GM12878 (cell line): ENCODE results near the gene WNT9A. TPM values are rescaled to one million over a fixed set of nuclear protein-coding genes. Genes with fewer than 3 reads are reported as not detected.

Source experiments
- ATAC-seq: fragments of 200-7000 bp; cut with Tn5 transposase; 3 replicates; pipeline ENCODE4 v1.9.1; 2020; ENCODE audit warnings: mild to moderate bottlenecking, moderate library complexity
- BruUV-seq: library from RNA; stranded (reverse); fragments of 400-500 nt; replicated peaks from 2 replicates; lab custom pipeline; 2021; lab: Mats Ljungman, UMichigan
- CTCF ChIA-PET: fragments of 300-600 bp; sonication (Branson Sonifier 250); formaldehyde crosslinking; extraction: SDS; loops from one replicate; lab custom pipeline; 2021; ENCODE audit warnings: inconsistent platforms; lab: Yijun Ruan, JAX
- POLR2A ChIA-PET: fragments of 350-600 bp; formaldehyde crosslinking; extraction: SDS; loops from one replicate; lab custom pipeline; 2021; ENCODE audit warnings: inconsistent platforms; lab: Charles Lee
- RAD21 ChIA-PET: fragments of 300-600 bp; sonication (Branson Sonifier 250); formaldehyde crosslinking; loops from one replicate; lab custom pipeline; 2023; ENCODE audit warnings: antibody characterized with exemption; ENCODE audit not compliant: unreplicated experiment; lab: Charles Lee
- SMC1A ChIA-PET: fragments of 300-600 bp; sonication (Branson Sonifier 250); formaldehyde crosslinking; loops from one replicate; lab custom pipeline; 2023; ENCODE audit not compliant: unreplicated experiment, uncharacterized antibody; lab: Charles Lee
- DNase-seq: peaks from one replicate; pipeline ENCODE4 v3.0.0-alpha.2; 2011; ENCODE audit warnings: low read depth, low spot score
- FAIRE-seq: peaks from 3 replicates; lab custom pipeline; 2011; peaks lifted over from hg19 to GRCh38; lab: Jason Lieb, UNC
- H2AFZ ChIP-seq: 2 replicates; pipeline ENCODE4 v1.6.0; 2011; ENCODE audit warnings: low read depth, low read length, control low read depth; ENCODE audit not compliant: control insufficient read depth
- H3K27ac ChIP-seq: 2 replicates; pipeline ENCODE4 v1.5.1; 2011; ENCODE audit warnings: control low read depth; ENCODE audit not compliant: control insufficient read depth, insufficient read depth
- H3K27me3 ChIP-seq, 2 experiments: replicated peaks in 1 of 2; 2 replicates each; pipeline versions ENCODE4 v1.6.0 to v1.6.1; 2011; ENCODE audit warnings: low read length in 1 of 2; ENCODE audit not compliant: control insufficient read depth in 2 of 2, insufficient read depth in 2 of 2
- H3K36me3 ChIP-seq, 2 experiments: 2 replicates each; pipeline ENCODE4 v1.5.1; 2011; ENCODE audit warnings: low read length in 1 of 2; ENCODE audit not compliant: control insufficient read depth in 2 of 2, insufficient read depth in 2 of 2
- H3K4me1 ChIP-seq: 2 replicates; pipeline ENCODE4 v1.6.1; 2011; ENCODE audit warnings: mild to moderate bottlenecking, low read length, moderate library complexity, mixed read lengths; ENCODE audit not compliant: control insufficient read depth, insufficient read depth
- H3K4me2 ChIP-seq: 2 replicates; pipeline ENCODE4 v1.6.0; 2011; ENCODE audit warnings: control low read depth; ENCODE audit not compliant: control insufficient read depth, insufficient read depth
- H3K4me3 ChIP-seq: fragments of 200-600 bp; sonication (generic); 2 replicates; pipeline ENCODE4 v1.5.1; 2016
- H3K79me2 ChIP-seq: 2 replicates; pipeline ENCODE4 v1.6.0; 2011; ENCODE audit warnings: low read length; ENCODE audit not compliant: control insufficient read depth, insufficient read depth
- H3K9ac ChIP-seq: 2 replicates; pipeline ENCODE4 v1.8.0; 2011; ENCODE audit warnings: low read length, control low read depth, mixed read lengths; ENCODE audit not compliant: control insufficient read depth, insufficient read depth
- H3K9me3 ChIP-seq: replicated peaks from 3 replicates; pipeline ENCODE4 v1.5.1; 2011; ENCODE audit warnings: mild to moderate bottlenecking, low read length; ENCODE audit not compliant: control insufficient read depth, insufficient read depth
- H4K20me1 ChIP-seq: 2 replicates; pipeline ENCODE4 v1.6.0; 2011; ENCODE audit not compliant: control insufficient read depth, insufficient read depth
- CEBPZ ChIP-seq: fragments of 150-350 bp; IDR thresholded peaks from 2 replicates; pipeline ENCODE4 v1.6.1; 2016; ENCODE audit warnings: low read depth, low read length
- E4F1 ChIP-seq: fragments of 450-650 bp; IDR thresholded peaks from 2 replicates; pipeline ENCODE4 v1.6.1; 2018; ENCODE audit warnings: borderline replicate concordance, mild to moderate bottlenecking; ENCODE audit not compliant: partially characterized antibody
- MXI1 ChIP-seq: fragments of 150-350 bp; IDR thresholded peaks from 2 replicates; pipeline ENCODE4 v1.6.1; 2011; ENCODE audit warnings: low read depth, mild to moderate bottlenecking, inconsistent platforms, low read length, improper control_type of control experiment
- NFXL1 ChIP-seq: fragments of 450-650 bp; IDR thresholded peaks from 2 replicates; pipeline ENCODE4 v1.6.1; 2017; ENCODE audit warnings: antibody characterized with exemption, mild to moderate bottlenecking, borderline replicate concordance
- NKRF ChIP-seq: fragments of 450-650 bp; conservative IDR thresholded peaks from 2 replicates; pipeline ENCODE4 v1.6.1; 2017; ENCODE audit warnings: mild to moderate bottlenecking, moderate library complexity
- NR2F1 ChIP-seq: fragments of 450-650 bp; conservative IDR thresholded peaks from 2 replicates; pipeline ENCODE4 v1.6.1; 2017; ENCODE audit warnings: mild to moderate bottlenecking
- RFX5 ChIP-seq: IDR thresholded peaks from 2 replicates; pipeline ENCODE4 v1.6.1; 2011; ENCODE audit warnings: low read depth, low read length, improper control_type of control experiment
- TCF12 ChIP-seq: IDR thresholded peaks from 2 replicates; pipeline ENCODE4 v1.6.1; 2011; ENCODE audit warnings: low read depth, mild to moderate bottlenecking, low read length
- WGBS: methylation state at CpG from one replicate; pipeline ENCODE4 v1.1.6; 2016; ENCODE audit warnings: low lambda C conversion rate; ENCODE audit not compliant: insufficient replicate concordance, insufficient coverage; ENCODE audit errors: missing lambda C conversion rate; 5-methylcytosine and 5-hydroxymethylcytosine counted together
- in situ Hi-C: fragments of 300-500 bp; cut with MboI; formaldehyde crosslinking; loops from 9 replicates; pipeline ENCODE4 v1.14.3; 2018; ENCODE audit warnings: mixed read lengths
- intact Hi-C: fragments of 100-400 bp; cut with micrococcal nuclease; formaldehyde crosslinking; loops from one replicate; pipeline ENCODE4 v1.14.2; 2022; ENCODE audit not compliant: unreplicated experiment
- polyA plus RNA-seq, 11 experiments: library from polyadenylated mRNA; depleted of rRNA in 4 of 11; unstranded in 6 of 11; stranded (reverse) in 5 of 11; fragments of >200 nt; fragmentation: Nextera tagmentation in 4 of 11; fragmentation: Illumina TruSeq in 1 of 11; extraction: Ambion mirVana in 4 of 11; extraction: Trizol in 1 of 11; gene quantifications; 1 replicate in 1 of 11; 2 replicates in 10 of 11; pipeline versions ENCODE4 v1.2.1 to v1.2.3, GENCODE V29; 2011 to 2016; ENCODE audit warnings: inconsistent platforms in 2 of 11, missing spikeins in 2 of 11, low read depth in 1 of 11
- total RNA-seq, 4 experiments: library from RNA; depleted of rRNA in 3 of 4; stranded (reverse); fragments of >200 nt in 3 of 4; fragmentation: Illumina TruSeq in 1 of 4; extraction: Trizol in 1 of 4; gene quantifications; 2 replicates each; pipeline versions ENCODE4 v1.2.1 to v1.2.3, GENCODE V29; 2013 to 2021

The WNT9A gene
- total and polyA plus RNA-seq, 10 of the 15 experiments (the other 5 are each of a cell fraction or from before 2014, with no cell fraction given): not detected

- TF ChIP-seq E4F1: no peak
- no peak for TF ChIP-seq NR2F1
- TF ChIP-seq RFX5: no peak
- no peak for TF ChIP-seq CEBPZ
Observed at GRCh38 chr1:227954163-227954850, 6.6 kb upstream of the WNT9A start (continued).

GRCh38 chr1:227953022-227953412, 5.3 kb upstream of the WNT9A start:
- no peak for FAIRE-seq
- intact Hi-C loops (loop anchor here (5.0 kb wide), 1 partner anchor 191 kb away; no protein-coding TSS in a partner anchor), in situ Hi-C loops (loop anchor here (5.0 kb wide), 2 partner anchors 191 to 471 kb away; no protein-coding TSS in a partner anchor)
- H3K27me3 ChIP-seq: peaks cover 5 to 7% of the 10 kb centered on the region in 2 experiments; a peak in 2 of 4 replicates
- ChIA-PET RAD21 (interaction anchor here (0.5 to 2.0 kb wide), 3 partner anchors 157 to 472 kb away, joined by 3 to 7 read pairs (median 4); no protein-coding TSS in a partner anchor), POLR2A (no interaction called here), CTCF (interaction anchor here (0.5 to 3.8 kb wide), 8 partner anchors 46 to 199 kb away, joined by 3 to 34 read pairs (median 4); no protein-coding TSS in a partner anchor), SMC1A (interaction anchor here (0.5 to 1.8 kb wide), 3 partner anchors 134 to 471 kb away, joined by 3 to 6 read pairs (median 5); no protein-coding TSS in a partner anchor)
- no peaks in the 10 kb centered on the region for H3K9me3 ChIP-seq
- DNase-seq: no peak
- H3K4me2 ChIP-seq: no peak overlapping the region
- no peaks in the 10 kb centered on the region for H3K79me2 ChIP-seq
- H3K9ac ChIP-seq: no peak overlapping the region
- no peak overlapping the region for H3K4me3 ChIP-seq
- H4K20me1 ChIP-seq: no peaks in the 10 kb centered on the region
- BruUV-seq: no TSS peak
- H3K4me1 ChIP-seq: no peaks in the 10 kb centered on the region
- H2AFZ ChIP-seq: no peak overlapping the region
- no peak; the same call in 2 of the 3 replicates for ATAC-seq
- no peak overlapping the region for H3K27ac ChIP-seq
- 57% methylated on average over 3 of the region's 3 CpGs for WGBS
- H3K36me3 ChIP-seq: no peaks in the 10 kb centered on the region
- TF ChIP-seq TCF12 (no peak), NFXL1 (no peak), MXI1 (no peak), NKRF (no peak)
